Fibroblast of skin of left biceps (primary cell): Measurements from ENCODE around the gene GLIS2.

Source experiments
- DNase-seq, 2 experiments: peaks; one replicate each; pipeline ENCODE4 v3.0.0-alpha.2; 2013; ENCODE audit warnings: low read depth in 2 of 2

The GLIS2 gene

GRCh38 chr16:4315186-4316107, at the start of gene GLIS2:
Gene GLIS2 (plus strand): TSS chr16:4316067. CDS start chr16:4332281, 16,214 bp downstream.
- DNase-seq, result peak; percentile 52 to 55

GRCh38 chr16:4266372-4266771, 49.5 kb upstream of the GLIS2 start:
- no peak for DNase-seq

DNA sequence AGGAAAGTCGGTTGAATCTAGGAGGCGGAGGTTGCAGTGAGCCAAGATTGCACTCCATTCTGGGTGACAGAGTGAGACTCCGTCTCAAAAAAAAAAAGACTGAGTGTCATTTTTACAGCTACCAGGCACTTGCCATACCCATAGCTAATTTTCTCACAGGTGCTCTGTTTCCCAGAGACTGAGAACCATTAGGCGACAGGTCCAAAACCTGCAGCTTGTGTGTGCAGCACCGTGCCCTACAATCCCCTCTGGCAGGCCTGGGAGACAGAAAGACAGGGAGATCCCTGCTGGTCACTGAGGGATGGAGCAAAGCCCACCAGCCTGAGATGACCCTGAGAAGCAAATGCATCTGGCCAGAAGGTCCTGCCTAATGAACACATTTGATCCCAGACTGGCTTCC, 45.8 kb upstream of the GLIS2 start:
- DNase-seq, result no peak

DNA sequence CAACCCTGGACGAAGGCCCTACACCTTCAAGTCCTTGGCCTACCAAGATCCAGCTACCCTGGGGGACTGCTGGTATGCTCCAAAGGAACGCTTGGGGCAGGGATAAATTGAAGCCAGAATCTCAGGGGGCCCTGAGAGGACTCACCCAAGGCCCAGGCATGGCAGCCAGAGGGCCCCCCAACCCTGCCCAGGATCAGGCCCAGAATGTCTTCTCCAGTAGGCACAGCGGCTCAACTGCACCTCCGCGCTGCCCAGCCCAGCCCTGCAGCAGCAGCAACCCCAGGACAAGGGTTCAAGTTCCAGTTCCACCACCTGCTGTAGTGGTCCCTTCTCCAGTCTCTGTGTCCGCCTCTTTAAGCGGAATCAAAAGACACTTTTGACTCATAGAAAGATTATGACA, 45.3 kb upstream of the GLIS2 start:
- no peak for DNase-seq

DNA sequence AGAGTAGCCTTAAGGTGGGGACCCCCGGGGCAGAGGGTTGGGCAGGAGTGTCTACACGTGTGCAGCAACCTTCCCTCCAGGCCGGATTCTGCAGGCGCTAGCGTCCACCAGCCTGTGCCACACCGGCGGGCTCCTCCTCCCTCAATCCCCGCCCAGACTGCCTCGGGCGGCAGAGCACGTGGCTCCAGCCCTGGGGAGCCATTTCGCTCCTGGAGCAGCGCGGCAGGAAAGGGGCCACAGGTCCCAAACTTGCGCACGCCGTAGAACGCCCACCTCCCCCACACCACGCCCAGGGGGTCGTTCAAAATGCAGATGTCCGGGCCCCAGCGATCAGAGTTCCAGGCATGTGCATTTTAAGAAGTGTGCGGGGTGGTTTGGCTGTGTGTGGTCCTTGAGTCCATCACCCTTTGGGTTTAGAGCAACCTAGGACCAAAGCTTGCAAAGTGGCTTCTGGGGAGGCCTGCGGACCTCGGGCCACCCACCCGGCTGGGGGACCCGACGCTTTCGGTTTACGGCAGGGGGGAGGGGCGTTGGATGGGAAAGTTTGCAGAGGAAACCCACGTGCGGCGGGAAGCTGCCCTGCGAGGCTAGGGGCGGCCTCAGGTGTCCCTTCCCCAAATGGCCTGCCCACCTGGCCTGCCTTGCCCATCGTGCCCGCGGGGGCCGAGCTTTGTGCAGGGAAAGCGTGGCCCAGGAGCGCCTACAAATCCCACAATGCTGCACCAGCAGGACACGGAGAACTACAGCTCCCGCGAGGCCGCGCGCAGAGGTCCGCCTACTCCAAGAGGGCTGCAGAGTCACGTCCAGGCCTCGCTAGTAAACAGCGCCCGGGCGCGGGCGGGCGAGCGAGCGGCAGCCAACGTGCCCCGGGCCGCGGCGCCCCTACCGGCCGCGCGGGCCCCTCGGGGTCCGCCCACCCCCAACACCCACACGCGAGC, 44.4 kb upstream of the GLIS2 start:
- DNase-seq, result peak; percentile 70 to 72

DNA sequence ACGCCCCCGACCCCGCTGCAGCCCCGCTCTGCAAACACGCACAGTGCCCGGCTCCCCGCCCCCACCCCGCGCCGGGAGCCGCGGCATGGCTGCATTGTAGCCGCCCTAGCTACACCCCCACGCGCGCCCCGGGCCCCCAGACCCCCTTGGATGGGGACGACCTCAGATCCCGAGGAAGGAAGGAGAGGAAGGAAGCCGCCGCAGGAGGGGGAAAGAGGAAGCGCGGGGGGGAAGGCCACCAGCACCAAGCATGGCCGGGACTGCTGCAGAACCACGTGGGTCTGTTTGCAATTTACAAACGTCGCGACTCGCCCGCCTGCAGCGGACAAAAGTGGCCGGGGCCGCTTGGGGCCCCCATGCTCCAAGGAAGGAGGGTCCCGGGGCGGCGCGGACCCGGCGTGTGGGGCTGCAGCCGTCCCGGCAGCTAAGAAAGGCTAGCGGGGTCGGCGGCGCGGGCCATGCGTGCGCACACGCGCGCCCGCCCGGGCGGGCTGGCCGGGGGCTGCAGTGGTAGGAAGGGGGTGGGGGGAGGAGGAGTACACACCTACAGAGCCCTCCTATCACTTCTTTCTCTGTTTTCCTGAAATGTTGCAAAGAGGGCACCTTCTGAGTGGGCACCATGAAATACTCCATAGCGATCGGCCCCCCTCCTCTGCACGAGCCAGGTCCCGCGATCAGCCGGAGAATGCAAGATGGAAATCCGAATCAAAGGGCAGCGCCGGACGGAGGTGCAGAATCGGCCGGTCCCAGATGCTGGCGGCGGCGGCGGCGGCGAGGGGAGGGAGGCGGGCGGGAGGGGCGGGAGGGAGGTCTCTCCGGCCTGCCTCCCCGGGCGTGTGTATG, 43.5 kb upstream of the GLIS2 start:
- DNase-seq, result no peak

DNA sequence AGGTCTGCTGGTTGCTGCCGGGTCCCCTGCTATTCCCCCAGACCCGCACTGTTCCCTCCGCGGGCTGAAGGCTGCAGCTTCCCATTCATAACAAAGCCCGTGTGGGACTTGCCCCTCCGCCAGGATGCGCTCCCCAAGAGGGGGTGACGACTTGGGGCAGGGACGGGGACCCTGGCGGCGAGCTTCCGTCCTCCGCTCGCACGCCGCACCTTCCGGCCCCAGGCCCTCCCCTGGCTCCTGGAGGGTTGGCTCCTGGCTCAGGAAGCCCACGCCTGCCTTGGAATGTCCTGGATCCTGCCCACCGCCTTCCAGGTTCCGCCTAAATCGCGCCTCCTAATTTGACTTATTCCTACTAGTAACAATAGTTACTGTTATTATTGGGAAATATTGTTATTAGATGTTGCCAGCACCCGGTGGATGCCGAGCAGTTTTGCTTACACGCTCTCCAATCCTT, 42.0 kb upstream of the GLIS2 start:
- DNase-seq, result no peak

DNA sequence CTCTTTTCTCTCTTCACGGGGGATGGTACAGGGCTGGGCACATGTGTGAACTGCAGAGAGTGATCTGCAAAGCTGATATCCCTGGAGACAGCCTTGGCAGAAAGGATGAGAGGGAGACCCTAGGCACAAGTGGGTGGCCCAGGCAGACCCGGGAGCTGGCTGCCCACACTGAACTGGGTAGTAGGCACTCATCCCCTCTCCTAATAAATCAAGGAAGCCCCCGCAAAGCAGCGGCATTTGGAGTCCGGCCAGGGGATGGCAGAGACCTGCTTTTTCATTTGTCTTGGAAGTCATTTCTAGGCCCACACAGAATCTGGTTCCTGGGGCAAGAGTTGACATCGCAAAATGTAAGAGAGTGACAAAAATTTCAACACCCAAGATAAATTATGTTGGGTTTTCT, 40.0 kb upstream of the GLIS2 start:
- DNase-seq, result no peak

- no peak for DNase-seq
These were observed 37.8 kb upstream of the GLIS2 start for GRCh38 chr16:4277987-4278513.

DNA sequence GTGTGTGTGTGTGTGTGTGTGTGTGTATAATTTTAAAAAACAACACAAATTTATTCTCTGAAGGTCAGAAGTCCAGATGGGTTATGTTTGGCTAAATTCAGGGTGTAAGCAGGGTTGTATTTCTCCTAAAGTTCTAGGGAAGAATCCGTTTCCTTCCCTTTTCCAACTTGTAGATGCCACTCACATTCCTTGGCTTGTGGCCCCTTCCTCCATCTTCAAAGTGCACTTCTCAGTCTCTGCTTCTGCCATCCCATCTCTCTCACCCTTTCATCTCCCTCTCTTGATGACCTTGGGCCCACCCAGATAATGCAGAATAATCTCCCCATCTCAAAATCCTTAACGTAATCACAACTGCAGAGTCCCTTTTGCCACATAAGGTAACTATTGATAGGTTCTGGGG, 35.2 kb upstream of the GLIS2 start:
- no peak for DNase-seq

- DNase-seq, result no peak
These were observed 32.4 kb upstream of the GLIS2 start for GRCh38 chr16:4283441-4283840.

DNA sequence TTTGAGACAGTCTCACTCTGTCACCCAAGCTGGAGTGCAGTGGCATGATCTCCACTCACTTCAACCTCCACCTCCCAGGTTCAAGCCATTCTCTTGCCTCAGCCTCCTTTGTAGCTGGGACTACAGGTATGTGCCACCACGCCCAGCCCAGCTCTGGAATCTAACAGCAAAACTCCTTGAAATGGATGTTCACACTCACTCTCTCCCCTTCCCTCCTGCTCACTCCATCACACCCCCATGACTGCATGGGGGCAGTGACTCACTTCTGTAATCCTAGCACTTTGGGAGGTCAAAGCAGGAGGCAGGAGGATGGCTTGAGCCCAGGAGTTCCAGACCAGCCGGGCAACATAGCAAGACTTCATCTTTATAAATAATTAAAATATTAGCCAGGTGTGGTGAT, 31.9 kb upstream of the GLIS2 start:
- no peak for DNase-seq

- DNase-seq, result no peak
These were observed 30.7 kb upstream of the GLIS2 start for GRCh38 chr16:4285167-4285566.

DNA sequence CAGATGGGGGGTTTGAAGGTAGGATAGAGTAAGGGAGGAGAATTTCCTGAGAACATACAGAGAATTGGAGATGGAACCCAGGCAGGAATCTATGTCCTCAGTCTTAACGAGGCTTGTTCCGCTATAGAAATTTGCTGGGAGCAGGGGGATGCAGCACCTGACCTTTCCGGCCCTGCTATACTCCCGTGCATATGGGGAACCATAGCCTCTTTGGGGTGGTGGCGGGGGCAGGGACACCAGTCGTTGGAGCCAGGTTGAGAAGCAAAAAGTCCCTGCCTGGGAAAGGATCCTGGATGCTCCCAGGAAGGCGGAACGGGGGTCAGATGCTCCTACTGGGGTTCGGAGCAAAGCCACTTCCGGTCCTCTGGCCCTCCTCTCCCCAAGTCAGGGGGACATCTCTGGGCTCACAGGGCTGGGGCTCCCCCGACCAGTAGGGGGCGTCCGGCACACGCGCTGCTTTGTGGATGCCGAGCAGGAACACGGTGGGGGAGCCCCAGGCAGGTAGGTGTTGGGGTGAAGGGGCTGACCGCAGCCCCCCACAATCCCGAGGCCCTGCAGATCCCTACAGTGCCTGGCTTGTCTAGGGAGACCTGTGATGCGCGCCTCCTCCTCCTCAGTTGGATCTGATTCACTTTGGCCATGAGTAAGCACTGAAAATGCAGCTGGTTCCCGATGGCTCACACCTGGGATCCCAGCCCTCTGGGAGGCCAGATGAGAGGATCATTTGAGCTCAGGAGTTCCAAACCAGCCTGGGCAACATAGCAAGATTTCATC, 27.5 kb upstream of the GLIS2 start:
- DNase-seq, result no peak

DNA sequence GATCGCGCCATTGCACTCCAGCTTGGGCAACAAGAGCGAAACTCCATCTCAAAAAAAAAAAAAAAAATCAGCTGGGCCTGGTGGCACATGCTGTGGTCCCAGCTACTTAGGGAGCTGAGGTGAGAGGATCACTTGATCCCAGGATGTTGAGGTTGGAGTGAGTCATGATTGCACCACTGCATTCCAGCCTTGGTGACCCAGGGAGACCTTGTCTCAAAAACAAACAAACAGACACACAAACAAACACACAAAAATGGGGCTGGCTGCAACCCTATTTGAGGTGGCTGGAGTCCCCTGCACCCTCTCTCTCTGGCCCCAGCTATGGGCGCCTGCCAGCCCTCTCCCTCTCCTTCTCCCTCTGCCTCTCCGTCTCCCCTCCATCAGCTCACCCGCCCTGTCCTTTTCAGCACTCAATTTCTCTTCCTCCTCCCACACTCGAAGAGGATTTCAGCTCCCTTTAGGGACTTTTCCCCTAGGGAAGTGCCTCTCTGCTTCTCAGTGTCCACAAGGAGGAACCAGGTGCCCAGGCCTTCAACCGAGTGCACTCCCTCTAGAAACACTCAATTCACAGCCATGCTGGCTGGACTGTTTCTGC, 25.5 kb upstream of the GLIS2 start:
- no peak for DNase-seq

GRCh38 chr16:4291699-4292098, 24.2 kb upstream of the GLIS2 start:
- DNase-seq, result no peak

- DNase-seq, result no peak
These were observed 22.6 kb upstream of the GLIS2 start for GRCh38 chr16:4293181-4293716.

DNA sequence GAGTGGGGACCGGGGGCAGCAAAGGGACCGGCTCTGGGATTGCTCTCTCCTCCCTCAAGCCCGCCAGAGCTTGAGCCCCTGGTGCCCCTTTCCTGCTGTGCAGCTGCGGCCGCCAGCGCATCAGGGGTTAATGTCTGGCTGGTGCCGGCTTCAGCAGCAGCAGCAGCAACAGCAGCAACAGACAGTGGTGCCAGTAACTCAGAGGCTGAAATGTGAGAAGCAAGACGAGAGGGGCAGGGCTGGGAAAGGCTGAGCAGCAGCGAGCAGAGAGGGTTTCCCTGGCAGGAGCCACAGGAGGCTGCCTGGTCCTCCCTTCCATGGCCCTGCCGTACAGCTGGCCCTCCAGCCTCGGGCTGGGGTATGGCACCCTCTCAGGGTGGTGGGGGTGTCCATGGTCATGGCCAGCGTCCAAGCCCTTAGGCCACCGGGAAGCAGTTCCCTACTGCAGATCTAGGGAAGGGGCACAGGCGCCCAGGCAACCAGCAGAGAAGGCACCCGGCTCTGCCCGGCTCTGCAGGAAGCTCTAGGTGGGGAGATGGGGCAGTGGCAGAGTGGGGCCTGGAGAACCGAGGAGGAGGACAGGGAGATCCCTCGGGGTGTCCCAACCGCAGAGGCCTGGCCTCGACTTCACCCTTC, 21.9 kb upstream of the GLIS2 start:
- no peak for DNase-seq

DNA sequence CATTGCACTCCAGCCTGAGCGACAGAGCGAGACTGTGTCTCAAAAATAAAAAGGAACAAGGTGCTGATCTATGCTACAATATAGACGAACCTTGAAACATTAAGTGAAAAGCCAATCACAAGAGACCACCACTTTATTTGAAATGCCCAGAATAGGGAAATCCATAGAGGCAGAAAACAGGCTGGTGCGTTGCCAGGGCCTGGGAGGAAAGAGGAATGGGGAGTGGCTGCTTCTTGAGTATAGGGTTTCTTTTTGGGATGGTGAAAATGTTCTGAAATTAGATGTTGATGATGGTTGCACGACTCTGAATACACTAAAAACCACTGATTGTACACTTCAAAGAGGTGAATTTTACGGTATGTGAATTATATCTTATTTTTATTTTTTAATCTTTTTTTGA, 20.3 kb upstream of the GLIS2 start:
- no peak for DNase-seq
